K562 (cell line): ENCODE measurements around the gene RASSF7. TPM values are rescaled to one million over a fixed set of nuclear protein-coding genes. Genes with fewer than 3 reads are reported as not detected.

Experiments used
- CBFA2T3 ChIP-seq: fragments of 450-650 bp; IDR thresholded peaks from 2 replicates; pipeline ENCODE4 v1.6.1; 2017
- CEBPB ChIP-seq: fragments of 450-650 bp; IDR thresholded peaks from 2 replicates; pipeline ENCODE4 v1.6.1; 2016; ENCODE audit warnings: missing genetic modification characterization, missing compliant biosample characterization
- FOSL1 ChIP-seq: fragments of 200-800 bp; sonication (Bioruptor generic); conservative IDR thresholded peaks from 2 replicates; pipeline ENCODE4 v1.6.1; 2016; ENCODE audit warnings: missing genetic modification characterization, missing compliant biosample characterization
- MTA3 ChIP-seq: fragments of 450-650 bp; formaldehyde crosslinking; IDR thresholded peaks from 2 replicates; pipeline ENCODE4 v1.6.1; 2017; ENCODE audit warnings: mild to moderate bottlenecking, borderline replicate concordance
- PHTF2 ChIP-seq: fragments of 250-450 bp; sonication (Bioruptor Pico); IDR thresholded peaks from 2 replicates; pipeline ENCODE4 v1.5.0; 2021; ENCODE audit warnings: mild to moderate bottlenecking
- polyA plus RNA-seq, 8 experiments: library from polyadenylated mRNA; depleted of rRNA in 4 of 8; stranded (reverse) in 5 of 8; unstranded in 3 of 8; fragments of >200 nt; fragmentation: Nextera tagmentation in 2 of 8; fragmentation: Illumina TruSeq in 1 of 8; extraction: Ambion mirVana in 2 of 8; extraction: Trizol in 1 of 8; gene quantifications; 2 replicates each; pipeline versions ENCODE4 v1.2.1 to v1.2.3, GENCODE V29; 2011 to 2014; ENCODE audit warnings: inconsistent platforms in 1 of 8, missing spikeins in 1 of 8
- total RNA-seq, 7 experiments: library from RNA; depleted of rRNA in 6 of 7; stranded (reverse); fragments of >200 nt in 6 of 7; fragmentation: Illumina TruSeq in 2 of 7; extraction: Trizol in 2 of 7; gene quantifications; 2 replicates each; pipeline versions ENCODE4 v1.2.1 to v1.2.3, GENCODE V29; 2011 to 2021; ENCODE audit warnings: low replicate concordance in 1 of 7
- TF ChIP-seq, protein P1 (sequence below), 2 experiments: fragments of 450-650 bp in 1 of 2; sonication (generic) in 1 of 2; formaldehyde crosslinking in 1 of 2; IDR thresholded peaks; 2 replicates each; pipeline versions ENCODE4 v1.7.1 to v1.9.0; 2016 to 2022; ENCODE audit warnings: inconsistent platforms in 1 of 2, mild to moderate bottlenecking in 1 of 2, missing genetic modification reagents in 1 of 2
- TF ChIP-seq, protein P2 (sequence below): sonication (generic); formaldehyde crosslinking; IDR thresholded peaks from 2 replicates; pipeline ENCODE4 v1.8.1; 2023; ENCODE audit warnings: mild to moderate bottlenecking, missing genetic modification reagents
- TF ChIP-seq, protein P3 (sequence below), 2 experiments: fragments of 450-650 bp in 1 of 2; sonication (generic) in 1 of 2; formaldehyde crosslinking in 1 of 2; IDR thresholded peaks in 1 of 2; conservative IDR thresholded peaks in 1 of 2; 2 replicates each; pipeline versions ENCODE4 v1.6.1 to v1.8.1; 2016 to 2023; ENCODE audit warnings: mild to moderate bottlenecking in 2 of 2, moderate library complexity in 2 of 2, inconsistent platforms in 1 of 2, missing genetic modification reagents in 1 of 2

The RASSF7 gene
- total and polyA plus RNA-seq, 9 of the 15 experiments (the other 6 are each of a cell fraction or from before 2014, with no cell fraction given) = 0.41 to 45.2 (median 18.6) TPM

DNA sequence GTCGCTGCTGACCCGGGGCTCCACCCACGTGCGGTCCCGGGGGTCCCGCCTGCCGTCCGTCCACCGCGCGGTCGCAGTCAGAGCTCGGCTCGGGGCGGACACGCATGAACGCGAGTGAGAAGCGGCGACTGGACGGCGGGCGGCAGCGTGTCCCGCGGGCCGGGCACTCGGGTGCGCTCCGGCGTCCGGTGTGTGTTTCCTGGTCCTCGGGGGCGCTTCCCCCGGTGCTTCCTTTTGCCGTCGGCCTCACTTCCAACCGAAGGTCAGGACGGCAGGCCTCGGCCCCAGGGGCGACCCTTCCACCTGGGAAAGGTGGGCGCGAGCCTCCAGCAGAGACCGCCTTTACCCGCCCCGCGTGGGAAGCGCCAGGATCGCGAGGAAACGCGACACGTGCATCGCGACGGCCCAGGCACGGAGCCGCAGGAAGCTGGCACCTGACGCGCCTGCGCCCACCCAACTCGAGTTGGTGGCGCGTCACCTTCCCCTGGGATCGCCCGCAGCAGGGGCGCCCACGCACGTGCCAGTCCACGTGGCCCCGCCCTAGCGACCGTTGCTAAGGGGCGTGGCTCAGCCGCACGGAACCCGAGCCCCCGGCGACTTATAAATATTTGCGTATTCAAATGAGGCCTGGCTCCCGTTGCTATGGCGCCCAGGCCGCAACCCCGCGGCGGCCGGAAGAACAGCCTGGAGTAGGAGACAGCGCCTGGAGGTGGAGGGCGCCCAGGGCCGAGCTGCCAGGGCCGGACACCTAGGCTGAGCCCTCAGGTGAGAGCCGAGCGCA is 23.7 kb upstream of the RASSF7 start, which contains the start of gene LRRC56 (continued):
- TF ChIP-seq, protein P1, sequence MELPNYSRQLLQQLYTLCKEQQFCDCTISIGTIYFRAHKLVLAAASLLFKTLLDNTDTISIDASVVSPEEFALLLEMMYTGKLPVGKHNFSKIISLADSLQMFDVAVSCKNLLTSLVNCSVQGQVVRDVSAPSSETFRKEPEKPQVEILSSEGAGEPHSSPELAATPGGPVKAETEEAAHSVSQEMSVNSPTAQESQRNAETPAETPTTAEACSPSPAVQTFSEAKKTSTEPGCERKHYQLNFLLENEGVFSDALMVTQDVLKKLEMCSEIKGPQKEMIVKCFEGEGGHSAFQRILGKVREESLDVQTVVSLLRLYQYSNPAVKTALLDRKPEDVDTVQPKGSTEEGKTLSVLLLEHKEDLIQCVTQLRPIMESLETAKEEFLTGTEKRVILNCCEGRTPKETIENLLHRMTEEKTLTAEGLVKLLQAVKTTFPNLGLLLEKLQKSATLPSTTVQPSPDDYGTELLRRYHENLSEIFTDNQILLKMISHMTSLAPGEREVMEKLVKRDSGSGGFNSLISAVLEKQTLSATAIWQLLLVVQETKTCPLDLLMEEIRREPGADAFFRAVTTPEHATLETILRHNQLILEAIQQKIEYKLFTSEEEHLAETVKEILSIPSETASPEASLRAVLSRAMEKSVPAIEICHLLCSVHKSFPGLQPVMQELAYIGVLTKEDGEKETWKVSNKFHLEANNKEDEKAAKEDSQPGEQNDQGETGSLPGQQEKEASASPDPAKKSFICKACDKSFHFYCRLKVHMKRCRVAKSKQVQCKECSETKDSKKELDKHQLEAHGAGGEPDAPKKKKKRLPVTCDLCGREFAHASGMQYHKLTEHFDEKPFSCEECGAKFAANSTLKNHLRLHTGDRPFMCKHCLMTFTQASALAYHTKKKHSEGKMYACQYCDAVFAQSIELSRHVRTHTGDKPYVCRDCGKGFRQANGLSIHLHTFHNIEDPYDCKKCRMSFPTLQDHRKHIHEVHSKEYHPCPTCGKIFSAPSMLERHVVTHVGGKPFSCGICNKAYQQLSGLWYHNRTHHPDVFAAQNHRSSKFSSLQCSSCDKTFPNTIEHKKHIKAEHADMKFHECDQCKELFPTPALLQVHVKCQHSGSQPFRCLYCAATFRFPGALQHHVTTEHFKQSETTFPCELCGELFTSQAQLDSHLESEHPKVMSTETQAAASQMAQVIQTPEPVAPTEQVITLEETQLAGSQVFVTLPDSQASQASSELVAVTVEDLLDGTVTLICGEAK (IDR thresholded peaks at IDR 0.05) = 0 out of 2 replicates have a peak, but pooled peaks have one; percentile 44
- TF ChIP-seq, protein P1 (CRISPR knock-in tag; IDR thresholded peaks at IDR 0.05) = no peak
- TF ChIP-seq PHTF2 (no peak), MTA3 (peak; percentile 79; the same call in 1 of the 2 replicates), FOSL1 (tag) (no peak), CBFA2T3 (no peak), CEBPB (tag) (no peak)
- TF ChIP-seq, protein P2, sequence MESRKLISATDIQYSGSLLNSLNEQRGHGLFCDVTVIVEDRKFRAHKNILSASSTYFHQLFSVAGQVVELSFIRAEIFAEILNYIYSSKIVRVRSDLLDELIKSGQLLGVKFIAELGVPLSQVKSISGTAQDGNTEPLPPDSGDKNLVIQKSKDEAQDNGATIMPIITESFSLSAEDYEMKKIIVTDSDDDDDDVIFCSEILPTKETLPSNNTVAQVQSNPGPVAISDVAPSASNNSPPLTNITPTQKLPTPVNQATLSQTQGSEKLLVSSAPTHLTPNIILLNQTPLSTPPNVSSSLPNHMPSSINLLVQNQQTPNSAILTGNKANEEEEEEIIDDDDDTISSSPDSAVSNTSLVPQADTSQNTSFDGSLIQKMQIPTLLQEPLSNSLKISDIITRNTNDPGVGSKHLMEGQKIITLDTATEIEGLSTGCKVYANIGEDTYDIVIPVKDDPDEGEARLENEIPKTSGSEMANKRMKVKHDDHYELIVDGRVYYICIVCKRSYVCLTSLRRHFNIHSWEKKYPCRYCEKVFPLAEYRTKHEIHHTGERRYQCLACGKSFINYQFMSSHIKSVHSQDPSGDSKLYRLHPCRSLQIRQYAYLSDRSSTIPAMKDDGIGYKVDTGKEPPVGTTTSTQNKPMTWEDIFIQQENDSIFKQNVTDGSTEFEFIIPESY (CRISPR knock-in tag) = peak; percentile 99
- TF ChIP-seq, protein P3, sequence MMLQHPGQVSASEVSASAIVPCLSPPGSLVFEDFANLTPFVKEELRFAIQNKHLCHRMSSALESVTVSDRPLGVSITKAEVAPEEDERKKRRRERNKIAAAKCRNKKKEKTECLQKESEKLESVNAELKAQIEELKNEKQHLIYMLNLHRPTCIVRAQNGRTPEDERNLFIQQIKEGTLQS (IDR thresholded peaks at IDR 0.05) = peak; percentile 35; the same call in 1 of the 2 replicates
- TF ChIP-seq, protein P3 (CRISPR knock-in tag; conservative IDR thresholded peaks at IDR 0.05) = no peak
